HepG2 (cell line): ENCODE data around the gene GLIS2. TPM values are rescaled to one million over a fixed set of nuclear protein-coding genes. Genes with fewer than 3 reads are reported as not detected.

Experiments used
- ATAC-seq: fragments of 200-7000 bp; cut with Tn5 transposase; 3 replicates; pipeline ENCODE4 v1.9.1; 2020; ENCODE audit warnings: mild to moderate bottlenecking, moderate library complexity
- BruUV-seq: library from RNA; stranded (reverse); fragments of 400-500 nt; replicated peaks from 2 replicates; lab custom pipeline; 2021; lab: Mats Ljungman, UMichigan
- CTCF ChIA-PET: fragments of 300-600 bp; formaldehyde crosslinking; extraction: SDS; loops from one replicate; lab custom pipeline; 2021; ENCODE audit warnings: low total read pairs, inconsistent platforms, low intra/inter-chr PET ratio; lab: Yijun Ruan, JAX
- POLR2A ChIA-PET: fragments of 350-600 bp; sonication (Branson Sonifier 250); formaldehyde crosslinking; loops from one replicate; lab custom pipeline; 2020; ENCODE audit warnings: antibody characterized with exemption, inconsistent platforms; lab: Yijun Ruan, JAX
- DNase-seq: peaks from one replicate; pipeline ENCODE4 v3.0.0-alpha.2; 2015; ENCODE audit warnings: low spot score
- FAIRE-seq: peaks from 3 replicates; lab custom pipeline; 2011; peaks lifted over from hg19 to GRCh38; lab: Jason Lieb, UNC
- H2AFZ ChIP-seq: one replicate; pipeline ENCODE4 v1.6.1; 2011; ENCODE audit warnings: low read length, inconsistent platforms
- H3K27ac ChIP-seq: fragments of 300-600 bp; 3 replicates; pipeline ENCODE4 v1.8.0; 2011; ENCODE audit warnings: mixed run types, mild to moderate bottlenecking, mixed read lengths, low read length, inconsistent platforms; ENCODE audit not compliant: insufficient read depth; ENCODE audit errors: extremely low read length
- H3K27me3 ChIP-seq, 2 experiments: fragments of 200-600 bp in 1 of 2; 2 replicates in 1 of 2; 3 replicates in 1 of 2; pipeline versions ENCODE4 v1.6.0 to v1.8.0; 2011; ENCODE audit warnings: low read length in 2 of 2, mild to moderate bottlenecking in 2 of 2, moderate library complexity in 2 of 2, inconsistent platforms in 1 of 2; ENCODE audit not compliant: insufficient read depth in 2 of 2, control insufficient read depth in 1 of 2
- H3K36me3 ChIP-seq, 2 experiments: fragments of 200-600 bp in 1 of 2; replicated peaks in 1 of 2; 2 replicates in 1 of 2; 3 replicates in 1 of 2; pipeline versions ENCODE4 v1.5.1 to v1.8.0; 2011; ENCODE audit warnings: low read length in 2 of 2, inconsistent platforms in 1 of 2; ENCODE audit not compliant: insufficient read depth in 2 of 2, control insufficient read depth in 1 of 2
- H3K4me1 ChIP-seq: 2 replicates; pipeline ENCODE4 v1.5.1; 2012; ENCODE audit warnings: low read length, inconsistent platforms; ENCODE audit not compliant: insufficient read depth
- H3K4me2 ChIP-seq: 2 replicates; pipeline ENCODE4 v1.6.0; 2011; ENCODE audit warnings: low read depth, low read length, inconsistent platforms
- H3K4me3 ChIP-seq, 3 experiments: fragments of 200-600 bp in 1 of 3; sonication (generic), shearing (Covaris generic) in 1 of 3; replicated peaks in 1 of 3; 2 replicates each; pipeline ENCODE4 v1.5.1; 2011 to 2016; ENCODE audit warnings: low read length in 3 of 3, inconsistent platforms in 2 of 3, low read depth in 2 of 3, mild to moderate bottlenecking in 2 of 3, control low read depth in 1 of 3, mixed read lengths in 1 of 3; ENCODE audit not compliant: insufficient read depth in 1 of 3
- H3K79me2 ChIP-seq: one replicate; pipeline ENCODE4 v1.6.1; 2011; ENCODE audit warnings: low read length, inconsistent platforms; ENCODE audit not compliant: insufficient read depth
- H3K9ac ChIP-seq: 2 replicates; pipeline ENCODE4 v1.6.0; 2011; ENCODE audit warnings: mild to moderate bottlenecking, low read depth, low read length, inconsistent platforms; ENCODE audit not compliant: insufficient read depth
- H3K9me3 ChIP-seq: 2 replicates; pipeline ENCODE4 v1.5.1; 2012; ENCODE audit warnings: mild to moderate bottlenecking, low read length
- H4K20me1 ChIP-seq: 2 replicates; pipeline ENCODE4 v1.6.0; 2011; ENCODE audit warnings: inconsistent platforms, mild to moderate bottlenecking, low read length, moderate library complexity; ENCODE audit not compliant: insufficient read depth
- CEBPG ChIP-seq: IDR thresholded peaks from 2 replicates; pipeline ENCODE4 v1.6.1; 2016
- FOXO1 ChIP-seq: sonication (generic); formaldehyde crosslinking; IDR thresholded peaks from 2 replicates; pipeline ENCODE4 v1.4.0; 2020; ENCODE audit warnings: missing genetic modification reagents
- TBX2 ChIP-seq: sonication (generic); formaldehyde crosslinking; IDR thresholded peaks from 2 replicates; pipeline ENCODE4 v1.5.0; 2020; ENCODE audit warnings: missing genetic modification reagents, mild to moderate bottlenecking, borderline replicate concordance
- ZFP37 ChIP-seq: sonication (generic); formaldehyde crosslinking; IDR thresholded peaks from 2 replicates; pipeline ENCODE4 v1.4.0; 2020; ENCODE audit warnings: missing genetic modification reagents, borderline replicate concordance
- ZNF121 ChIP-seq: sonication (generic); formaldehyde crosslinking; IDR thresholded peaks from 2 replicates; pipeline ENCODE4 v1.5.0; 2020; ENCODE audit warnings: mild to moderate bottlenecking, missing genetic modification reagents
- WGBS: methylation state at CpG from one replicate; pipeline ENCODE4 v1.1.6; 2017; ENCODE audit warnings: low lambda C conversion rate; 5-methylcytosine and 5-hydroxymethylcytosine counted together
- in situ Hi-C: cut with HindIII; loops from 2 replicates; pipeline ENCODE4 v1.10.0; 2017; ENCODE audit warnings: low pct_unique_long_range_greater_than_20kb; ENCODE audit not compliant: extremely low pct_ligation_motif_present
- intact Hi-C: fragments of 100-400 bp; cut with micrococcal nuclease; formaldehyde crosslinking; loops from one replicate; pipeline ENCODE4 v1.10.0; 2022; ENCODE audit not compliant: unreplicated experiment
- polyA plus RNA-seq, 8 experiments: library from polyadenylated mRNA; depleted of rRNA in 3 of 8; stranded (reverse) in 7 of 8; unstranded in 1 of 8; fragments of >200 nt; fragmentation: Illumina TruSeq in 4 of 8; extraction: Trizol in 4 of 8; gene quantifications; 2 replicates each; pipeline versions ENCODE4 v1.2.1 to v1.2.3, GENCODE V29; 2011 to 2016; ENCODE audit warnings: low read depth in 4 of 8, missing spikeins in 1 of 8, mixed read lengths in 1 of 8; ENCODE audit not compliant: insufficient read depth in 1 of 8
- total RNA-seq, 5 experiments: library from RNA; depleted of rRNA; stranded (reverse); fragments of >200 nt; fragmentation: Illumina TruSeq; extraction: Trizol; gene quantifications; 2 replicates each; pipeline ENCODE4 v1.2.3, GENCODE V29; 2016; ENCODE audit warnings: low read depth in 1 of 5
- TF ChIP-seq, protein P1 (sequence below): sonication (generic); formaldehyde crosslinking; IDR thresholded peaks from 2 replicates; pipeline ENCODE4 v1.8.0; 2022; ENCODE audit warnings: mild to moderate bottlenecking, missing genetic modification reagents, moderate library complexity
- TF ChIP-seq, protein P2 (sequence below): sonication (generic); formaldehyde crosslinking; IDR thresholded peaks from 2 replicates; pipeline ENCODE4 v1.5.0; 2020; ENCODE audit warnings: missing genetic modification reagents, mild to moderate bottlenecking, borderline replicate concordance

GLIS2 gene
- total and polyA plus RNA-seq, 2 of the 13 experiments (the other 11 are each of a cell fraction or from before 2014, with no cell fraction given): 0.28 to 0.29 TPM

DNA sequence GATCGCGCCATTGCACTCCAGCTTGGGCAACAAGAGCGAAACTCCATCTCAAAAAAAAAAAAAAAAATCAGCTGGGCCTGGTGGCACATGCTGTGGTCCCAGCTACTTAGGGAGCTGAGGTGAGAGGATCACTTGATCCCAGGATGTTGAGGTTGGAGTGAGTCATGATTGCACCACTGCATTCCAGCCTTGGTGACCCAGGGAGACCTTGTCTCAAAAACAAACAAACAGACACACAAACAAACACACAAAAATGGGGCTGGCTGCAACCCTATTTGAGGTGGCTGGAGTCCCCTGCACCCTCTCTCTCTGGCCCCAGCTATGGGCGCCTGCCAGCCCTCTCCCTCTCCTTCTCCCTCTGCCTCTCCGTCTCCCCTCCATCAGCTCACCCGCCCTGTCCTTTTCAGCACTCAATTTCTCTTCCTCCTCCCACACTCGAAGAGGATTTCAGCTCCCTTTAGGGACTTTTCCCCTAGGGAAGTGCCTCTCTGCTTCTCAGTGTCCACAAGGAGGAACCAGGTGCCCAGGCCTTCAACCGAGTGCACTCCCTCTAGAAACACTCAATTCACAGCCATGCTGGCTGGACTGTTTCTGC lies 25.5 kb upstream of the GLIS2 start (continued):
- TF ChIP-seq CEBPG (CRISPR knock-in tag): peak; percentile 89
- TF ChIP-seq TBX2 (CRISPR knock-in tag): peak; percentile 58; the same call in 1 of the 2 replicates
- TF ChIP-seq, protein P1, sequence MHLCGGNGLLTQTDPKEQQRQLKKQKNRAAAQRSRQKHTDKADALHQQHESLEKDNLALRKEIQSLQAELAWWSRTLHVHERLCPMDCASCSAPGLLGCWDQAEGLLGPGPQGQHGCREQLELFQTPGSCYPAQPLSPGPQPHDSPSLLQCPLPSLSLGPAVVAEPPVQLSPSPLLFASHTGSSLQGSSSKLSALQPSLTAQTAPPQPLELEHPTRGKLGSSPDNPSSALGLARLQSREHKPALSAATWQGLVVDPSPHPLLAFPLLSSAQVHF: no peak
- TF ChIP-seq, protein P2, sequence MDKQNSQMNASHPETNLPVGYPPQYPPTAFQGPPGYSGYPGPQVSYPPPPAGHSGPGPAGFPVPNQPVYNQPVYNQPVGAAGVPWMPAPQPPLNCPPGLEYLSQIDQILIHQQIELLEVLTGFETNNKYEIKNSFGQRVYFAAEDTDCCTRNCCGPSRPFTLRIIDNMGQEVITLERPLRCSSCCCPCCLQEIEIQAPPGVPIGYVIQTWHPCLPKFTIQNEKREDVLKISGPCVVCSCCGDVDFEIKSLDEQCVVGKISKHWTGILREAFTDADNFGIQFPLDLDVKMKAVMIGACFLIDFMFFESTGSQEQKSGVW (CRISPR knock-in tag): no peak
- TF ChIP-seq FOXO1: peak; percentile 77; the same call in 1 of the 2 replicates
- TF ChIP-seq, all 625 proteins: peak for 104

GRCh38 chr16:4291699-4292098 lies 24.2 kb upstream of the GLIS2 start:
- Histone ChIP-seq H3K9ac (no peak overlapping the region), H3K4me2 (no peak overlapping the region), H3K9me3 (no peaks in the 10 kb centered on the region), H3K4me1 (peaks cover 58% of the 10 kb centered on the region), H3K4me3 (no peak overlapping the region), H2AFZ (no peak overlapping the region), H3K79me2 (no peaks in the 10 kb centered on the region), H3K27ac (no peak overlapping the region)
- ATAC-seq: no peak
- intact Hi-C loops (no loop called here), in situ Hi-C loops (no loop called here)
- TF ChIP-seq ZNF121 (CRISPR knock-in tag) (peak; percentile 81), ZFP37 (no peak)
- TF ChIP-seq, all 625 proteins: peak for 1
- H3K27me3 ChIP-seq: peaks cover 3 to 25% of the 10 kb centered on the region in 2 experiments; a peak in 3 of 5 replicates
- no peak for FAIRE-seq
- 52% methylated on average over 4 of the region's 4 CpGs for WGBS
- ChIA-PET POLR2A (no interaction called here), CTCF (no interaction called here)
- no peak for DNase-seq
- BruUV-seq: no TSS peak
- H3K36me3 ChIP-seq: no peaks in the 10 kb centered on the region
- H4K20me1 ChIP-seq: no peaks in the 10 kb centered on the region
